Transverse colon (tissue), 3 donors: ENCODE data around the gene TRIM69.
"Not testable (repeated sequence)": the region's sequence is repeated elsewhere in the genome, so short reads cannot be mapped to it uniquely, and the experiment has no call there.

Experiments
- EP300 ChIP-seq: sonication (generic); formaldehyde crosslinking; IDR thresholded peaks from one replicate; pipeline ENCODE4 v1.6.1; 2017; ENCODE audit warnings: antibody characterized with exemption, low read depth
- POLR2A ChIP-seq: fragments of 450-650 bp; IDR thresholded peaks from one replicate; pipeline ENCODE4 v1.6.1; 2016; ENCODE audit warnings: antibody characterized with exemption, mild to moderate bottlenecking, moderate library complexity
- POLR2AphosphoS5 ChIP-seq, 3 donors: sonication (generic); formaldehyde crosslinking; IDR thresholded peaks; one replicate each; pipeline ENCODE4 v1.6.1; 2016; ENCODE audit warnings: antibody characterized with exemption in 3 of 3

- TF ChIP-seq EP300; POLR2AphosphoS5 (IDR thresholded peaks at IDR 0.05): not testable (repeated sequence)
- peak; percentile 20 for TF ChIP-seq POLR2A
Observed at GRCh38 chr15:44720000-44720435, 16.3 kb upstream of the TRIM69 start.
